NT2/D1 (cell line): Measurements from ENCODE around the gene CIITA.

ENCODE experiments used
- DNase-seq: peaks from one replicate; pipeline ENCODE4 v3.0.0-alpha.2; 2011; ENCODE audit warnings: low read depth, low spot score
- H3K27me3 ChIP-seq: 2 replicates; pipeline ENCODE4 v1.6.0; 2011; ENCODE audit warnings: mild to moderate bottlenecking; ENCODE audit not compliant: insufficient read length, insufficient read depth
- H3K36me3 ChIP-seq: 2 replicates; pipeline ENCODE4 v1.6.1; 2011; ENCODE audit warnings: mild to moderate bottlenecking, low read length, mixed read lengths; ENCODE audit not compliant: insufficient read depth, insufficient read length
- H3K4me1 ChIP-seq: 2 replicates; pipeline ENCODE4 v1.5.1; 2011; ENCODE audit not compliant: insufficient read depth, insufficient read length
- H3K4me3 ChIP-seq: 2 replicates; pipeline ENCODE4 v1.5.1; 2011; ENCODE audit warnings: low read depth; ENCODE audit not compliant: insufficient read length
- H3K9ac ChIP-seq: 2 replicates; pipeline ENCODE4 v1.6.0; 2011; ENCODE audit warnings: low read depth; ENCODE audit not compliant: insufficient read length
- H3K9me3 ChIP-seq: 2 replicates; pipeline ENCODE4 v1.5.1; 2011; ENCODE audit warnings: mild to moderate bottlenecking, low read length; ENCODE audit not compliant: insufficient read depth
- SUZ12 ChIP-seq: IDR thresholded peaks from 2 replicates; pipeline ENCODE4 v1.6.1; 2011; ENCODE audit not compliant: insufficient read length, insufficient read depth; ENCODE audit errors: extremely low read depth
- YY1 ChIP-seq: IDR thresholded peaks from 2 replicates; pipeline ENCODE4 v1.6.1; 2011; ENCODE audit not compliant: insufficient read length, insufficient read depth
- ZNF274 ChIP-seq: IDR thresholded peaks from 2 replicates; pipeline ENCODE4 v1.6.1; 2011; ENCODE audit warnings: mild to moderate bottlenecking, low read depth, low read length

CIITA gene

GRCh38 chr16:10897134-10897533 lies 20.1 kb downstream of the CIITA start:
- Histone ChIP-seq H3K4me3 (no peak overlapping the region), H3K4me1 (no peaks in the 10 kb centered on the region), H3K36me3 (no peaks in the 10 kb centered on the region), H3K9ac (no peak overlapping the region), H3K9me3 (no peaks in the 10 kb centered on the region; the same call in 1 of the 2 replicates), H3K27me3 (peaks cover 26% of the 10 kb centered on the region)
- TF ChIP-seq SUZ12 = no peak
- TF ChIP-seq YY1 = no peak
- no peak for TF ChIP-seq ZNF274
- no peak for DNase-seq

- Histone ChIP-seq H3K4me1 (no peaks in the 10 kb centered on the region), H3K27me3 (no peaks in the 10 kb centered on the region), H3K4me3 (no peak overlapping the region), H3K9ac (no peak overlapping the region), H3K9me3 (no peaks in the 10 kb centered on the region), H3K36me3 (no peaks in the 10 kb centered on the region)
- TF ChIP-seq YY1 (no peak), ZNF274 (no peak), SUZ12 (no peak)
- DNase-seq = no peak
Measured at GRCh38 chr16:10902999-10903398, 26.0 kb downstream of the CIITA start.

- H3K36me3 ChIP-seq = no peaks in the 10 kb centered on the region
- no peak for TF ChIP-seq ZNF274
- TF ChIP-seq YY1 = no peak
- TF ChIP-seq SUZ12 = no peak
Measured at GRCh38 chr16:10906482-10906881, 29.5 kb downstream of the CIITA start.

GRCh38 chr16:10906914-10907756 lies 30.1 kb downstream of the CIITA start:
- Histone ChIP-seq H3K27me3 (no peaks in the 10 kb centered on the region), H3K4me3 (no peak overlapping the region), H3K9me3 (no peaks in the 10 kb centered on the region), H3K9ac (no peak overlapping the region), H3K36me3 (no peaks in the 10 kb centered on the region), H3K4me1 (no peaks in the 10 kb centered on the region)
- DNase-seq = no peak
- TF ChIP-seq ZNF274 = no peak
- TF ChIP-seq YY1 = no peak
- no peak for TF ChIP-seq SUZ12

More at GRCh38 chr16:10906482-10906881, 29.5 kb downstream of the CIITA start:
- no peak for DNase-seq
- H3K4me1 ChIP-seq = no peaks in the 10 kb centered on the region
- H3K4me3 ChIP-seq = no peak overlapping the region
- H3K27me3 ChIP-seq = no peaks in the 10 kb centered on the region
- H3K9me3 ChIP-seq = no peaks in the 10 kb centered on the region
- no peak overlapping the region for H3K9ac ChIP-seq

GRCh38 chr16:10907757-10908045 lies 30.7 kb downstream of the CIITA start:
- DNase-seq = no peak
- H3K9me3 ChIP-seq = no peaks in the 10 kb centered on the region
- TF ChIP-seq YY1 (no peak), ZNF274 (no peak), SUZ12 (no peak)
- no peak overlapping the region for H3K9ac ChIP-seq
- H3K4me3 ChIP-seq = no peak overlapping the region
- H3K4me1 ChIP-seq = no peaks in the 10 kb centered on the region
- no peaks in the 10 kb centered on the region for H3K36me3 ChIP-seq
- no peaks in the 10 kb centered on the region for H3K27me3 ChIP-seq

- no peak for DNase-seq
- Histone ChIP-seq H3K9me3 (no peaks in the 10 kb centered on the region), H3K4me3 (no peak overlapping the region), H3K4me1 (peaks cover 3% of the 10 kb centered on the region), H3K9ac (no peak overlapping the region), H3K27me3 (no peaks in the 10 kb centered on the region), H3K36me3 (no peaks in the 10 kb centered on the region)
- no peak for TF ChIP-seq SUZ12
- TF ChIP-seq YY1 = no peak
- no peak for TF ChIP-seq ZNF274
Measured at GRCh38 chr16:10911267-10911666, 34.3 kb downstream of the CIITA start.

GRCh38 chr16:10916534-10916933 lies 39.5 kb downstream of the CIITA start:
- peaks cover 7% of the 10 kb centered on the region for H3K4me1 ChIP-seq
- TF ChIP-seq SUZ12 (no peak), ZNF274 (no peak), YY1 (no peak)
- no peaks in the 10 kb centered on the region for H3K9me3 ChIP-seq
- no peak for DNase-seq
- H3K27me3 ChIP-seq = no peaks in the 10 kb centered on the region
- no peaks in the 10 kb centered on the region for H3K36me3 ChIP-seq
- H3K9ac ChIP-seq = no peak overlapping the region
- H3K4me3 ChIP-seq = no peak overlapping the region
